HEK293T (cell line): Measurements from ENCODE around the gene CBFA2T2.
"Not testable (repeated sequence)": the region's sequence is repeated elsewhere in the genome, so short reads cannot be mapped to it uniquely, and the experiment has no call there.

Experiments used
- ARNT ChIP-seq: fragments of 450-650 bp; IDR thresholded peaks from 2 replicates; pipeline ENCODE4 v1.6.1; 2017; ENCODE audit warnings: mild to moderate bottlenecking
- BHLHE40 ChIP-seq: fragments of 450-650 bp; IDR thresholded peaks from 2 replicates; pipeline ENCODE4 v1.6.1; 2016; ENCODE audit warnings: mild to moderate bottlenecking, moderate library complexity, borderline replicate concordance
- ELF4 ChIP-seq: fragments of 450-650 bp; IDR thresholded peaks from 2 replicates; pipeline ENCODE4 v1.6.1; 2017; ENCODE audit warnings: antibody characterized with exemption
- FOXK2 ChIP-seq: fragments of 450-650 bp; IDR thresholded peaks from 2 replicates; pipeline ENCODE4 v1.6.1; 2016; ENCODE audit warnings: mild to moderate bottlenecking
- FOXM1 ChIP-seq: fragments of 450-650 bp; IDR thresholded peaks from 2 replicates; pipeline ENCODE4 v1.6.1; 2017; ENCODE audit warnings: mild to moderate bottlenecking, borderline replicate concordance
- HDGF ChIP-seq: fragments of 450-650 bp; IDR thresholded peaks from 2 replicates; pipeline ENCODE4 v1.6.1; 2017; ENCODE audit warnings: antibody characterized with exemption, borderline replicate concordance
- L3MBTL2 ChIP-seq: fragments of 450-650 bp; conservative IDR thresholded peaks from 2 replicates; pipeline ENCODE4 v1.6.1; 2016; ENCODE audit warnings: mild to moderate bottlenecking
- NFRKB ChIP-seq: fragments of 450-650 bp; IDR thresholded peaks from 2 replicates; pipeline ENCODE4 v1.6.1; 2016; ENCODE audit warnings: mild to moderate bottlenecking, moderate library complexity
- SP1 ChIP-seq: fragments of 450-650 bp; IDR thresholded peaks from 2 replicates; pipeline ENCODE4 v1.6.1; 2017
- TARDBP ChIP-seq: fragments of 450-650 bp; IDR thresholded peaks from 2 replicates; pipeline ENCODE4 v1.6.1; 2016
- TF ChIP-seq, protein P1 (sequence below): fragments of 450-650 bp; IDR thresholded peaks from 2 replicates; pipeline ENCODE4 v1.6.1; 2016

DNA sequence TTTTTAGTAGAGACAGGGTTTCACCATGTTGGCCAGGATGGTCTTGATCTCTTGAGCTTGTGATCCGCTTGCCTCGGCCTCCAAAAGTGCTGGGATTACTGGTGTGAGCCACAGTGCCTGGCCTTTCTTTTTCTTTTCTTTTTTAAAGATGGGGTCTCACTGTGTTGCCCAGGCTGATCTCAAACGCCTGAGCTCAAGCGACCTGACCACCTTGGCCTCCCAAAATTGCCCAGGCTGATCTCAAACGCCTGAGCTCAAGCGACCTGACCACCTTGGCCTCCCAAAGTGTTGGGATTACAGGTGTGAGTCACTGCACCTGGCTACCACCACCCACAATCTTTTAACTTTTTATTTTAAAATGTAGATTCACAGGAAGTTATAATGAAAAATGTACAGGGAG, 71.2 kb downstream of the CBFA2T2 start:
- TF ChIP-seq TARDBP, SP1, FOXK2, ELF4, FOXM1, BHLHE40, ARNT, HDGF, L3MBTL2, NFRKB: not testable (repeated sequence)
- TF ChIP-seq, protein P1, sequence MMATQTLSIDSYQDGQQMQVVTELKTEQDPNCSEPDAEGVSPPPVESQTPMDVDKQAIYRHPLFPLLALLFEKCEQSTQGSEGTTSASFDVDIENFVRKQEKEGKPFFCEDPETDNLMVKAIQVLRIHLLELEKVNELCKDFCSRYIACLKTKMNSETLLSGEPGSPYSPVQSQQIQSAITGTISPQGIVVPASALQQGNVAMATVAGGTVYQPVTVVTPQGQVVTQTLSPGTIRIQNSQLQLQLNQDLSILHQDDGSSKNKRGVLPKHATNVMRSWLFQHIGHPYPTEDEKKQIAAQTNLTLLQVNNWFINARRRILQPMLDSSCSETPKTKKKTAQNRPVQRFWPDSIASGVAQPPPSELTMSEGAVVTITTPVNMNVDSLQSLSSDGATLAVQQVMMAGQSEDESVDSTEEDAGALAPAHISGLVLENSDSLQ, result not testable (repeated sequence)
